Right lobe of liver (tissue), 6 donors: ENCODE data around the gene CPNE1. TPM values are rescaled to one million over a fixed set of nuclear protein-coding genes. Genes with fewer than 3 reads are reported as not detected.

Experiments used
- ATAC-seq, 4 donors: fragments of 200-7000 bp; cut with Tn5 transposase; one replicate each; pipeline ENCODE4 v1.9.1; 2020; ENCODE audit warnings: mild to moderate bottlenecking in 4 of 4, moderate library complexity in 4 of 4
- DNase-seq, 3 donors: peaks; one replicate each; pipeline ENCODE4 v3.0.0-alpha.2; 2020
- H3K27ac ChIP-seq, 3 donors: fragments of 200-600 bp; one replicate each; pipeline ENCODE4 v1.8.0; 2022
- H3K27me3 ChIP-seq, 2 donors: fragments of 200-600 bp; one replicate each; pipeline ENCODE4 v1.8.0; 2022
- H3K36me3 ChIP-seq, 4 donors: fragments of 200-600 bp; sonication (generic) in 1 of 4; one replicate each; pipeline versions ENCODE4 v1.5.1 to v1.8.0; 2017 to 2022; ENCODE audit warnings: control low read depth in 1 of 4
- H3K4me1 ChIP-seq, 4 donors: fragments of 200-600 bp; sonication (generic) in 1 of 4; one replicate each; pipeline versions ENCODE4 v1.5.1 to v1.8.0; 2017 to 2022; ENCODE audit warnings: control low read depth in 1 of 4
- H3K4me3 ChIP-seq, 3 donors: fragments of 200-600 bp; one replicate each; pipeline ENCODE4 v1.8.0; 2022
- H3K9me3 ChIP-seq, 4 donors: fragments of 200-600 bp; sonication (generic) in 1 of 4; one replicate each; pipeline versions ENCODE4 v1.5.1 to v1.8.0; 2017 to 2022; ENCODE audit warnings: control low read depth in 1 of 4
- POLR2A ChIP-seq: fragments of 450-650 bp; IDR thresholded peaks from one replicate; pipeline ENCODE4 v1.6.1; 2017; ENCODE audit warnings: antibody characterized with exemption, mild to moderate bottlenecking
- WGBS: methylation state at CpG from one replicate; pipeline ENCODE4 v1.1.6; 2018; ENCODE audit warnings: low coverage, low lambda C conversion rate; ENCODE audit not compliant: insufficient coverage; ENCODE audit errors: missing lambda C conversion rate; 5-methylcytosine and 5-hydroxymethylcytosine counted together
- intact Hi-C, 2 donors: fragments of 100-400 bp; cut with DNase I; formaldehyde crosslinking; loops; one replicate each; pipeline versions ENCODE4 v1.11.2 to v1.14.1; 2022
- total RNA-seq, 6 experiments: library from RNA; depleted of rRNA in 2 of 6; stranded (reverse); fragments of >200 nt in 2 of 6; fragmentation: NEBNext Ultra II Directional in 3 of 6; extraction: Animal tissue kit (Norgen Biotek cat#: 25700) in 3 of 6; gene quantifications; one replicate each; pipeline versions ENCODE4 v1.1.0 to v1.2.4, GENCODE V29; 2016 to 2023
- TF ChIP-seq, protein P1 (sequence below), 4 donors: fragments of 200-600 bp in 3 of 4; fragments of 450-650 bp in 1 of 4; IDR thresholded peaks; one replicate each; pipeline versions ENCODE4 v1.5.1 to v1.8.0; 2016 to 2022; ENCODE audit warnings: antibody characterized with exemption in 4 of 4, mild to moderate bottlenecking in 2 of 4
- donor health status: DM: no; HTN: yes; CAD: no.
- donor health status: DM: no; HTN: no; CAD: no.
- donor health status: DM: no; HTN: no; CAD: no.
- donor health status: DM: no; HTN: yes; CAD: no.
- donor health status: DM: no; HTN: yes; CAD: no.

Gene CPNE1
- total RNA-seq, 6 experiments from 2014 or later, result 35.5 to 72.0 (median 53.3) TPM

DNA sequence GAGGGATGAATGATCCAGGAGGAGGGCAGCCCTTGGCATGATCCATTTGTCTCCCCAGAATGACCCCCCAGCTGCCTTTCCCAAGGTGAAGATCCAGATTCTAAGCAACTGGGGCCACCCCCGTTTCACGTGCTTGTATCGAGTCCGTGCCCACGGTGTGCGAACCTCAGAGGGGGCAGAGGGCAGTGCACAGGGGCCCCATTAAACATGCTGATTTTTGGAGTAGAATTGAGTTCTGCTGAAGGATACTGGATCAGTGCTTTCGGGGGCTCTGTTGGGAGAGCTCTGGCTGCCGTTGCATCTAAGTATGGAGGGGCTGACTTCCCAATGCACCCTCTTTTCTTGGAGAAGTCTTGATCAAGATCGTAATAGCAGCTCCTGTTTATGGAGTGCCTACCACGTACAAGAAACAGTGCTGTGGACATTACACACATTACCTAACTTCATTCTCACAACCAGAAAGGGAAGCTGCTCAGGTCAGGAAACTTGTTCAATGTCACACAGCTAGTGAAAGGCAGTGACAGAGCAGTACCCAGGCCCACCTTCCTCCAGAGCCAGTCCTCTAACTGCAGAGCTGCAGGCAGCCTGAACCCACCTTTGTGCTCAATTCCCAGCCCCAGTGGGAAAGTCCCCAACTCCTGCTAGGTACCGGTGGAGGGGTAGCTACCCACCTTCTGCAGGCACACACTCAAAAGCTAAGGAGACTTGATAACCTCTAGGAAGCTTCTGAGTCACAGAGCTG lies 43.7 kb downstream of the CPNE1 start:
- 89% methylated on average over 8 of the region's 11 CpGs for WGBS
- ATAC-seq (no peak), DNase-seq (no peak)
- peaks cover 0 to 6% (median 4%) of the 10 kb centered on the region in 4 donors for H3K36me3 ChIP-seq
- H3K27me3 ChIP-seq, result no peaks in the 10 kb centered on the region
- TF ChIP-seq, protein P1, sequence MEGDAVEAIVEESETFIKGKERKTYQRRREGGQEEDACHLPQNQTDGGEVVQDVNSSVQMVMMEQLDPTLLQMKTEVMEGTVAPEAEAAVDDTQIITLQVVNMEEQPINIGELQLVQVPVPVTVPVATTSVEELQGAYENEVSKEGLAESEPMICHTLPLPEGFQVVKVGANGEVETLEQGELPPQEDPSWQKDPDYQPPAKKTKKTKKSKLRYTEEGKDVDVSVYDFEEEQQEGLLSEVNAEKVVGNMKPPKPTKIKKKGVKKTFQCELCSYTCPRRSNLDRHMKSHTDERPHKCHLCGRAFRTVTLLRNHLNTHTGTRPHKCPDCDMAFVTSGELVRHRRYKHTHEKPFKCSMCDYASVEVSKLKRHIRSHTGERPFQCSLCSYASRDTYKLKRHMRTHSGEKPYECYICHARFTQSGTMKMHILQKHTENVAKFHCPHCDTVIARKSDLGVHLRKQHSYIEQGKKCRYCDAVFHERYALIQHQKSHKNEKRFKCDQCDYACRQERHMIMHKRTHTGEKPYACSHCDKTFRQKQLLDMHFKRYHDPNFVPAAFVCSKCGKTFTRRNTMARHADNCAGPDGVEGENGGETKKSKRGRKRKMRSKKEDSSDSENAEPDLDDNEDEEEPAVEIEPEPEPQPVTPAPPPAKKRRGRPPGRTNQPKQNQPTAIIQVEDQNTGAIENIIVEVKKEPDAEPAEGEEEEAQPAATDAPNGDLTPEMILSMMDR (IDR thresholded peaks at IDR 0.05), result no peak
- no peak overlapping the region for H3K27ac ChIP-seq
- peaks cover 0 to 27% (median 12%) of the 10 kb centered on the region in 4 donors for H3K4me1 ChIP-seq
- no peaks in the 10 kb centered on the region for H3K9me3 ChIP-seq
- intact Hi-C loops, result no loop called here
- no peak overlapping the region for H3K4me3 ChIP-seq

DNA sequence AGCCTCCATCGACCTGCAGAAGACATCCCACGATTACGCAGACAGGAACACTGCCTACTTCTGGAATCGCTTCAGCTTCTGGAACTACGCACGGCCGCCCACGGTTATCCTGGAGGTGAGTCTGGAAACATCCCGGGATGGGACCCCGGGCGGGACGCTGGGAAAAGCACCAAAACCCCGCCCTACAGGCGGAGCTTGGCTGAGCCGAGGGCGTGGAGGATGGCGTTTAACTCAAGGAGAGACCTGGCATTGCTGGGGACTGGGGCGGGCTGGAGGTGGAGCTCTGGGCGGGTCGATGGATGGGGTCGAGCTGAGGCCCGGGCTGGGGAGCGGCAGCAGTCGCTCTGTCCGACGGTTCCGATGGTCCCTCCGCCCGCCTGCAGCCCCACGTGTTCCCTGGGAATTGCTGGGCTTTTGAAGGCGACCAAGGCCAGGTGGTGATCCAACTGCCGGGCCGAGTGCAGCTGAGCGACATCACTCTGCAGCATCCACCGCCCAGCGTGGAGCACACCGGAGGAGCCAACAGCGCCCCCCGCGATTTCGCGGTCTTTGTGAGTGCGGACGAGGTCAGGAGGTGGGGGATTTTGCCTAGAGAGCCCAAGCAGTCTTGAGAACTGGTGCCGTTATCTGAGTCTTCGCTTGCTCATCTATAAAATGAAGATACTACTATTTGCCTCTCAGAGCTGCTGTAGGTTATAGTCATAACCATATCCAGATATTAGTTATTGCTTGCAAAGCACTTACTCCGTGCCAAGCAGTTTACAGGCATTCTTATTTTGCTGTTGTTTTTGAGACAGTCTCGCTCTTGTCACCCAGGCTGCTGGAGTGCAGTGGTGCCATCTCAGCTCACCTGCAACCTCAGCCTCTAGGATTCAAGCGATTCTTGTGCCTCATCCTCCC lies 45.3 kb downstream of the CPNE1 start:
- Histone ChIP-seq H3K27me3 (no peaks in the 10 kb centered on the region), H3K4me3 (peak overlapping the region; percentile 31 to 46 (median 44)), H3K4me1 (peaks cover 0 to 32% (median 12%) of the 10 kb centered on the region in 4 donors), H3K9me3 (no peaks in the 10 kb centered on the region), H3K36me3 (no peaks in the 10 kb centered on the region), H3K27ac (no peak overlapping the region)
- intact Hi-C loops, result no loop called here
- TF ChIP-seq, protein P1 (IDR thresholded peaks at IDR 0.05), result peak; percentile 9 to 29 (median 18)
- TF ChIP-seq POLR2A, result no peak
- peak; percentile 88 to 90 (median 89) for DNase-seq
- ATAC-seq, result peak; percentile 45 to 61 (median 56)
- 8% methylated on average over 24 of the region's 49 CpGs for WGBS

DNA sequence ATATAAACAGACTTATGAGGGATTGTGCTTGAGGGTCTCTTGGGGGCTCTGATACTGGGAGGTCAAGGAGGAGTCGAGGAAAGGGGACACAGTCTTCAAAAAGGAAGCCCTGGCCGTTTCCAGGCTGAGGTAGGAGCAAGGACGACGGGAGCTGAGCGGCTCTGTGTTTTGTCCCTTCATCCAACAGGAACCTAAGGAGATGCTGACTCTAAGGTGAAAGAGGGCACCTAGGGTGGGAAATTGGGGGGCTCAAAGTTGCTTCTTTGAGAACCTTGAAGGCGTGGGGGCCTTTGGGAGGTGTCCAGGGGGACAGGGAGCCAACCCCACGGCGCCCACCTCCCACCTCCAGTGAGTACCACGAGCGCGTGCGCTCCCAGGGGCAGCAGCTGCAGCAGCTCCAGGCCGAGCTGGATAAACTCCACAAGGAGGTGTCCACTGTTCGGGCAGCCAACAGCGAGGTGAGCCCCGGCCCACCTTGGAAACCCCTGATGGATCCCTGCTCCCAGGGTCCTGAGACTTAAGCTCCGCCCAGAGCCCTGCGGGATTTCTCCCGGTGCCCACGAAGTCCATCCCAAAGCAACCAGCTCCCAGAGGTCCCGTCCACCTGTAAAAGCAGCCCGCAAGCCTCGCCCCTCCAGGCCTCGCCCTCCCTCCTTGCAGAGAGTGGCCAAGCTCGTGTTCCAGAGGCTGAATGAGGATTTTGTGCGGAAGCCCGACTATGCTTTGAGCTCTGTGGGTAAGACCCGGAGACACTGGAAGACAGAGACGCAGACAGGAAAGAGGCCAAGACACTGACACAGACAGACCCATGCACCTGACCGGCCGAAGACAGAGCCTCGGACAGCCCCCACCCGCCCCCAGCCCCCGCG lies 46.2 kb downstream of the CPNE1 start:
- TF ChIP-seq POLR2A, result no peak
- TF ChIP-seq, protein P1 (IDR thresholded peaks at IDR 0.05), result no peak
- intact Hi-C loops, result no loop called here
- ATAC-seq (no peak), DNase-seq (peak in 2 of 3 donors; percentile 50 to 51)
- H3K9me3 ChIP-seq, result no peaks in the 10 kb centered on the region
- no peaks in the 10 kb centered on the region for H3K36me3 ChIP-seq
- WGBS, result 10% methylated on average over 2 of the region's 35 CpGs
- peak overlapping the region in 1 of 3 donors; percentile 51 for H3K27ac ChIP-seq
- peaks cover 0 to 32% (median 12%) of the 10 kb centered on the region in 4 donors for H3K4me1 ChIP-seq
- no peaks in the 10 kb centered on the region for H3K27me3 ChIP-seq
- H3K4me3 ChIP-seq, result peak overlapping the region; percentile 31 to 46 (median 44)
